Neuronal stem cell (in vitro differentiated cells): ENCODE measurements around the gene HIPK3.

ENCODE experiments used
- DNase-seq: peaks from one replicate; pipeline ENCODE4 v3.0.0-alpha.2; 2013; ENCODE audit warnings: low spot score
- H2AFZ ChIP-seq: one replicate; pipeline ENCODE4 v1.6.1; 2013; ENCODE audit warnings: mild to moderate bottlenecking, low read length, inconsistent platforms
- H2AK5ac ChIP-seq: 2 replicates; pipeline ENCODE4 v1.6.1; 2013; ENCODE audit warnings: low read depth, mild to moderate bottlenecking, inconsistent platforms, low read length, moderate library complexity, mixed read lengths
- H2BK120ac ChIP-seq: 2 replicates; pipeline ENCODE4 v1.6.1; 2013; ENCODE audit warnings: low read depth, mild to moderate bottlenecking, inconsistent platforms, low read length, moderate library complexity, mixed read lengths
- H2BK12ac ChIP-seq: one replicate; pipeline ENCODE4 v1.6.1; 2013; ENCODE audit warnings: low read length, inconsistent platforms
- H2BK15ac ChIP-seq: 2 replicates; pipeline ENCODE4 v1.6.1; 2013; ENCODE audit warnings: mild to moderate bottlenecking, low read length, inconsistent platforms, mixed read lengths
- H2BK5ac ChIP-seq: one replicate; pipeline ENCODE4 v1.6.1; 2013; ENCODE audit warnings: inconsistent platforms, mild to moderate bottlenecking, low read length, moderate library complexity
- H3K14ac ChIP-seq: one replicate; pipeline ENCODE4 v1.6.1; 2013; ENCODE audit warnings: low read length, inconsistent platforms
- H3K18ac ChIP-seq: 2 replicates; pipeline ENCODE4 v1.6.1; 2013; ENCODE audit warnings: low read length, inconsistent platforms
- H3K23ac ChIP-seq: 2 replicates; pipeline ENCODE4 v1.6.1; 2013; ENCODE audit warnings: low read depth, mild to moderate bottlenecking, mixed read lengths, low read length, inconsistent platforms; ENCODE audit not compliant: poor library complexity
- H3K27ac ChIP-seq: replicated peaks from 3 replicates; pipeline ENCODE4 v1.5.1; 2013; ENCODE audit warnings: low read length, inconsistent platforms
- H3K27me3 ChIP-seq, 3 experiments: 2 replicates each; pipeline ENCODE4 v1.6.1; 2013; ENCODE audit warnings: low read length in 3 of 3, mild to moderate bottlenecking in 2 of 3, inconsistent platforms in 1 of 3, low read depth in 1 of 3, mixed read lengths in 1 of 3, moderate library complexity in 1 of 3; ENCODE audit not compliant: control insufficient read depth in 3 of 3, insufficient read depth in 3 of 3
- H3K36me3 ChIP-seq, 2 donors: replicated peaks in 1 of 2; 2 replicates each; pipeline ENCODE4 v1.6.1; 2013; ENCODE audit warnings: low read length in 2 of 2; ENCODE audit not compliant: control insufficient read depth in 2 of 2, insufficient read depth in 2 of 2
- H3K4ac ChIP-seq: 2 replicates; pipeline ENCODE4 v1.6.1; 2013; ENCODE audit warnings: inconsistent platforms, mild to moderate bottlenecking, low read length, moderate library complexity
- H3K4me1 ChIP-seq, 2 donors: 1 replicate in 1 of 2; 2 replicates in 1 of 2; pipeline ENCODE4 v1.6.1; 2013; ENCODE audit warnings: low read length in 2 of 2, low read depth in 1 of 2; ENCODE audit not compliant: control insufficient read depth in 2 of 2, insufficient read depth in 1 of 2
- H3K4me2 ChIP-seq: one replicate; pipeline ENCODE4 v1.6.1; 2013; ENCODE audit warnings: mild to moderate bottlenecking, low read length, inconsistent platforms; ENCODE audit not compliant: insufficient read depth, poor library complexity, severe bottlenecking
- H3K4me3 ChIP-seq, 2 donors: 2 replicates each; pipeline ENCODE4 v1.5.1; 2013; ENCODE audit warnings: low read length in 2 of 2, mild to moderate bottlenecking in 2 of 2, inconsistent platforms in 1 of 2, moderate library complexity in 1 of 2
- H3K79me1 ChIP-seq: one replicate; pipeline ENCODE4 v1.6.1; 2013; ENCODE audit warnings: low read depth, mild to moderate bottlenecking, inconsistent platforms, low read length, moderate library complexity
- H3K9ac ChIP-seq: one replicate; pipeline ENCODE4 v1.6.1; 2013; ENCODE audit warnings: mild to moderate bottlenecking, low read depth, low read length, inconsistent platforms; ENCODE audit not compliant: poor library complexity
- H3K9me3 ChIP-seq, 2 donors: replicated peaks in 1 of 2; 2 replicates each; pipeline versions ENCODE3 to v1.6.1; 2013; ENCODE audit warnings: low read length in 2 of 2, mild to moderate bottlenecking in 2 of 2, inconsistent platforms in 1 of 2, low read depth in 1 of 2, mixed read lengths in 1 of 2, moderate library complexity in 1 of 2; ENCODE audit not compliant: control insufficient read depth in 2 of 2, insufficient read depth in 1 of 2
- H4K8ac ChIP-seq: one replicate; pipeline ENCODE4 v1.6.1; 2013; ENCODE audit warnings: low read depth, mild to moderate bottlenecking, inconsistent platforms, low read length, moderate library complexity
- H4K91ac ChIP-seq: one replicate; pipeline ENCODE4 v1.6.1; 2013; ENCODE audit warnings: low read length, low read depth, mild to moderate bottlenecking, inconsistent platforms; ENCODE audit not compliant: poor library complexity
- WGBS, 2 donors: extraction: QIAGEN DNeasy Blood & Tissue Kit; methylation state at CpG; one replicate each; pipeline ENCODE4 v1.1.7; 2013; ENCODE audit warnings: missing lambda C conversion rate in 2 of 2, mixed read lengths in 1 of 2; ENCODE audit not compliant: insufficient read length in 2 of 2, insufficient replicate concordance in 1 of 2; ENCODE audit errors: extremely low coverage in 2 of 2; 5-methylcytosine and 5-hydroxymethylcytosine counted together

HIPK3 gene

DNA sequence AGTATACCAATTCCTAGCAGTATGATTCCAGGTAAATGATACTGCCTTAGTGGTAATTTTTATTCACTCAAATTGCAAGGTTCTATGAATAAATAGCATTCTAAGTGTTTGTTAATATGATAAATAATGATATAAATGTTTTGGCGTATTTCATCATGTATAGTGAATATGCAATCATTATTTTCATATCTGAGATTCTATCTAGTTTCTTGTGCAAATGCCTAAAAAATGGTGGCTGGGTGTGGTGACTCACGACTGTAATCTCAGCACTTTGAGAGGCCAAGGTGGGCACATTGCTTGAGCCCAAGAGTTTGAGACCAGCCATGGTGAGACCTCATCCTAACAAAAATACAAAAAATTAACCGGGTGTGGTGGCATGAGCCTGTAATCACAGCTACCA lies 13.9 kb downstream of the HIPK3 start:
- Histone ChIP-seq H4K91ac (no peak overlapping the region), H3K9ac (no peak overlapping the region), H3K9me3 (peaks cover 0 to 2% of the 10 kb centered on the region in 2 donors), H3K4me3 (no peak overlapping the region), H2BK12ac (no peak overlapping the region), H3K23ac (no peak overlapping the region), H3K4me1 (no peaks in the 10 kb centered on the region), H3K27ac (no peak overlapping the region), H3K27me3 (no peaks in the 10 kb centered on the region), H2BK120ac (no peak overlapping the region), H2BK5ac (no peak overlapping the region), H3K4ac (no peak overlapping the region), H4K8ac (no peak overlapping the region), H3K36me3 (no peaks in the 10 kb centered on the region), H2AFZ (no peak overlapping the region), H3K18ac (no peak overlapping the region), H3K4me2 (no peak overlapping the region), H2AK5ac (no peak overlapping the region), H3K79me1 (no peaks in the 10 kb centered on the region), H3K14ac (no peak overlapping the region), H2BK15ac (no peak overlapping the region)
- no CpG with 5 or more reads among the region's 3 CpGs for WGBS, 2 donors
- no peak for DNase-seq

DNA sequence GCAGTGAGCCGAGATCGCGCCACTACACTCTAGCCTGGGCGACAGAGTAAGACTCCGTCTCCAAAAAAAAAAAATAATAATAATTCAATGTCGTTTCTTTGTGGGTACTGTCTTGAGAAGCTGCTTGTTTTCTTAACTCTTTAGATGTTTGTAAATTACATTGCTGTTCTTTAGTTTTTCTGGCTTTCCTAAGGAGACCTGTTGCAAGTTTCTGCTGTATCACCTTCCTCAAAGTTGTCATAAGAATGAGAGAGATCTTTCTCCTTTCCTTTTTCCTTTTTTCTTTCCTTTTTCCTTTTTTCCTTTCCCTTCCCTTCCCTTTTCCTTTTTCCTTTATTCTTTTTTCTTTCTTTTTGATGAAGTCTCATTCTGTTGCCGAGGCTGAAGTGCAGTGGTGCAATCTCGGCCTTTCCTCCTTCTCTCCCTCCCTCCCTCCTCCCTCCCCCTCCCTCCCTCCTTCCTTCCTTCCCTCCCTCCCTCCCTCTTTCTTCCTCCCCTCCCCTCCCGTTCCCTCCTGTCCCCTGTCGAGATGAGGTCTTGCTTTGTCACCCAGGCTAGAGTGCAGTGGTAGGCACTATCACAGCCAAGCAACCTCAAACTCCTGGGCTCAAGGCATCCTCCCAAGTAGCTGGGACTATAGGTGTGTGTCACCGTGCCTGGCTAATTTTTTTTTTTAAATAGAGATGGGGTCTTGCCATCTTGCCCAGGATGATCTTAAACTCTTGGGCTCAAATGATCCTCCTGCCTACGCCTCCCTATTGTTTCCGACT lies 15.3 kb downstream of the HIPK3 start:
- H3K27me3 ChIP-seq: no peaks in the 10 kb centered on the region
- H2BK15ac ChIP-seq: no peak overlapping the region
- no peak overlapping the region for H2AK5ac ChIP-seq
- no CpG with 5 or more reads among the region's 13 CpGs for WGBS, 2 donors
- H3K4ac ChIP-seq: no peak overlapping the region
- peaks cover 0 to 2% of the 10 kb centered on the region in 2 donors for H3K9me3 ChIP-seq
- H3K23ac ChIP-seq: no peak overlapping the region
- H3K4me1 ChIP-seq: no peaks in the 10 kb centered on the region
- no peak overlapping the region for H3K27ac ChIP-seq
- H3K79me1 ChIP-seq: no peaks in the 10 kb centered on the region
- H3K4me2 ChIP-seq: no peak overlapping the region
- no peak overlapping the region for H2BK5ac ChIP-seq
- no peak overlapping the region for H3K14ac ChIP-seq
- DNase-seq: no peak
- H3K18ac ChIP-seq: no peak overlapping the region
- H3K4me3 ChIP-seq: no peak overlapping the region
- H3K9ac ChIP-seq: no peak overlapping the region
- no peak overlapping the region for H4K91ac ChIP-seq
- H2BK120ac ChIP-seq: no peak overlapping the region
- H2AFZ ChIP-seq: no peak overlapping the region
- H3K36me3 ChIP-seq: no peaks in the 10 kb centered on the region
- no peak overlapping the region for H4K8ac ChIP-seq
- H2BK12ac ChIP-seq: no peak overlapping the region

GRCh38 chr11:33273656-33274055 lies 16.5 kb downstream of the HIPK3 start:
- Histone ChIP-seq H3K27me3 (no peaks in the 10 kb centered on the region), H3K27ac (no peak overlapping the region), H3K4ac (no peak overlapping the region), H2BK15ac (no peak overlapping the region), H3K23ac (no peak overlapping the region), H3K4me1 (no peaks in the 10 kb centered on the region), H3K9me3 (peaks cover 0 to 2% of the 10 kb centered on the region in 2 donors), H2BK12ac (no peak overlapping the region), H4K8ac (no peak overlapping the region), H3K4me3 (no peak overlapping the region), H2BK120ac (no peak overlapping the region), H3K36me3 (no peaks in the 10 kb centered on the region), H2AFZ (no peak overlapping the region), H3K79me1 (no peaks in the 10 kb centered on the region), H4K91ac (no peak overlapping the region), H2BK5ac (no peak overlapping the region), H3K14ac (no peak overlapping the region), H3K4me2 (no peak overlapping the region), H3K9ac (no peak overlapping the region), H2AK5ac (no peak overlapping the region), H3K18ac (no peak overlapping the region)
- no peak for DNase-seq

- no peak overlapping the region for H2AK5ac ChIP-seq
- no peak overlapping the region for H3K27ac ChIP-seq
- no peak overlapping the region for H4K8ac ChIP-seq
- H3K4me2 ChIP-seq: no peak overlapping the region
- H3K23ac ChIP-seq: no peak overlapping the region
- H2BK5ac ChIP-seq: no peak overlapping the region
- H3K27me3 ChIP-seq: no peaks in the 10 kb centered on the region
- no peak overlapping the region for H3K4ac ChIP-seq
- no peaks in the 10 kb centered on the region for H3K4me1 ChIP-seq
- H3K14ac ChIP-seq: no peak overlapping the region
- no peak overlapping the region for H3K18ac ChIP-seq
- no peak overlapping the region for H3K4me3 ChIP-seq
- no peak overlapping the region for H2BK120ac ChIP-seq
- no peak overlapping the region for H2BK15ac ChIP-seq
- H2BK12ac ChIP-seq: no peak overlapping the region
- no peaks in the 10 kb centered on the region for H3K79me1 ChIP-seq
- no peak for DNase-seq
- H4K91ac ChIP-seq: no peak overlapping the region
- H3K9ac ChIP-seq: no peak overlapping the region
- no peak overlapping the region for H2AFZ ChIP-seq
- no peaks in the 10 kb centered on the region for H3K9me3 ChIP-seq
- H3K36me3 ChIP-seq: no peaks in the 10 kb centered on the region
These were observed 23.2 kb downstream of the HIPK3 start for GRCh38 chr11:33280411-33280810.
